HFFc6 (cell line): ENCODE data around the gene ASTN2. TPM values are rescaled to one million over a fixed set of nuclear protein-coding genes. Genes with fewer than 3 reads are reported as not detected.

ENCODE experiments used
- DNase-seq: peaks from one replicate; pipeline ENCODE4 v3.0.0-alpha.2; 2018
- H3K27ac Mint-ChIP-seq: 2 replicates; pipeline ENCODE4 v1.8.0; 2020; ENCODE audit warnings: mild to moderate bottlenecking, mixed read lengths
- H3K27me3 Mint-ChIP-seq: 2 replicates; pipeline ENCODE4 v1.8.0; 2021; ENCODE audit warnings: mild to moderate bottlenecking, moderate library complexity, mixed read lengths; ENCODE audit not compliant: insufficient read depth
- H3K36me3 Mint-ChIP-seq: 2 replicates; pipeline ENCODE4 v1.8.0; 2021; ENCODE audit warnings: low read depth, mixed read lengths
- H3K4me1 Mint-ChIP-seq: 2 replicates; pipeline ENCODE4 v1.8.0; 2020; ENCODE audit warnings: low read depth, mixed read lengths
- H3K4me3 Mint-ChIP-seq: 2 replicates; pipeline ENCODE4 v1.8.0; 2020; ENCODE audit warnings: mild to moderate bottlenecking, moderate library complexity, mixed read lengths
- H3K9me3 Mint-ChIP-seq: 2 replicates; pipeline ENCODE4 v1.8.0; 2020; ENCODE audit warnings: mild to moderate bottlenecking, mixed read lengths
- total RNA-seq, 6 experiments: library from RNA; stranded (reverse); fragmentation: NEBNext Ultra II Directional; extraction: Animal tissue kit (Norgen Biotek cat#: 25700); gene quantifications; 2 replicates in 1 of 6; 3 replicates in 5 of 6; pipeline ENCODE4 v1.2.3, GENCODE V29; 2021
- TF ChIP-seq, protein P1 (sequence below): fragments of 200-600 bp; sonication (generic); IDR thresholded peaks from 2 replicates; pipeline ENCODE4 v1.5.0; 2021; ENCODE audit warnings: antibody characterized with exemption, mild to moderate bottlenecking

The ASTN2 gene
- total RNA-seq, 6 experiments from 2014 or later, result 7.3 to 9.7 (median 8.3) TPM

DNA sequence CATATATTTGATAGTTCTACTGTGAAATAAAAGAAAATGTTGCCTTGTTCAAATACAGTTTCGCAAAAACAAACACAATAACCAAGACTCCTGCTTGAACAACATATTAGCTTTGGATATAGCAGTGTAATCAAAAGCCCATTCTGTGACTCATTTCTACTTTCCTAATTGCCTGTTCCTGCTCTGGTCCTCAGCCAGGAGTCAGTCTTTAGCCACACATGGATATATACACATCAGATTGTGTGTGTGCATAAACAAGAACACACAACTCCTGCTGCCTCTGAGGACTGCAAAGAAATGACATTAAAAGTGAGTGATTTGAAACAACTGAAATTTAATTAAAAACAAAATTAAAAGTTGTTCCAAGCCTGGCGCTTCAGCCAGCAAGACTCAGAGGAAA, 393.0 kb downstream of the ASTN2 start:
- TF ChIP-seq, protein P1, sequence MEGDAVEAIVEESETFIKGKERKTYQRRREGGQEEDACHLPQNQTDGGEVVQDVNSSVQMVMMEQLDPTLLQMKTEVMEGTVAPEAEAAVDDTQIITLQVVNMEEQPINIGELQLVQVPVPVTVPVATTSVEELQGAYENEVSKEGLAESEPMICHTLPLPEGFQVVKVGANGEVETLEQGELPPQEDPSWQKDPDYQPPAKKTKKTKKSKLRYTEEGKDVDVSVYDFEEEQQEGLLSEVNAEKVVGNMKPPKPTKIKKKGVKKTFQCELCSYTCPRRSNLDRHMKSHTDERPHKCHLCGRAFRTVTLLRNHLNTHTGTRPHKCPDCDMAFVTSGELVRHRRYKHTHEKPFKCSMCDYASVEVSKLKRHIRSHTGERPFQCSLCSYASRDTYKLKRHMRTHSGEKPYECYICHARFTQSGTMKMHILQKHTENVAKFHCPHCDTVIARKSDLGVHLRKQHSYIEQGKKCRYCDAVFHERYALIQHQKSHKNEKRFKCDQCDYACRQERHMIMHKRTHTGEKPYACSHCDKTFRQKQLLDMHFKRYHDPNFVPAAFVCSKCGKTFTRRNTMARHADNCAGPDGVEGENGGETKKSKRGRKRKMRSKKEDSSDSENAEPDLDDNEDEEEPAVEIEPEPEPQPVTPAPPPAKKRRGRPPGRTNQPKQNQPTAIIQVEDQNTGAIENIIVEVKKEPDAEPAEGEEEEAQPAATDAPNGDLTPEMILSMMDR, result no peak
- no peaks in the 10 kb centered on the region for H3K4me1 Mint-ChIP-seq
- H3K27me3 Mint-ChIP-seq, result no peaks in the 10 kb centered on the region
- no peaks in the 10 kb centered on the region for H3K36me3 Mint-ChIP-seq
- H3K4me3 Mint-ChIP-seq, result no peak overlapping the region
- DNase-seq, result no peak
- peaks cover 19% of the 10 kb centered on the region for H3K9me3 Mint-ChIP-seq
- no peak overlapping the region for H3K27ac Mint-ChIP-seq

GRCh38 chr9:117018966-117019617, 395.8 kb downstream of the ASTN2 start:
- Mint-ChIP-seq H3K9me3 (peaks cover 12% of the 10 kb centered on the region), H3K27ac (no peak overlapping the region), H3K27me3 (no peaks in the 10 kb centered on the region), H3K4me1 (no peaks in the 10 kb centered on the region), H3K36me3 (no peaks in the 10 kb centered on the region), H3K4me3 (no peak overlapping the region)
- no peak for DNase-seq
- TF ChIP-seq, protein P1, result no peak

GRCh38 chr9:117017414-117017985, 397.4 kb downstream of the ASTN2 start:
- TF ChIP-seq, protein P1, result no peak
- no peak overlapping the region for H3K4me3 Mint-ChIP-seq
- DNase-seq, result no peak
- H3K4me1 Mint-ChIP-seq, result no peaks in the 10 kb centered on the region
- H3K27me3 Mint-ChIP-seq, result no peaks in the 10 kb centered on the region
- no peak overlapping the region for H3K27ac Mint-ChIP-seq
- H3K9me3 Mint-ChIP-seq, result peaks cover 11% of the 10 kb centered on the region
- H3K36me3 Mint-ChIP-seq, result no peaks in the 10 kb centered on the region

DNA sequence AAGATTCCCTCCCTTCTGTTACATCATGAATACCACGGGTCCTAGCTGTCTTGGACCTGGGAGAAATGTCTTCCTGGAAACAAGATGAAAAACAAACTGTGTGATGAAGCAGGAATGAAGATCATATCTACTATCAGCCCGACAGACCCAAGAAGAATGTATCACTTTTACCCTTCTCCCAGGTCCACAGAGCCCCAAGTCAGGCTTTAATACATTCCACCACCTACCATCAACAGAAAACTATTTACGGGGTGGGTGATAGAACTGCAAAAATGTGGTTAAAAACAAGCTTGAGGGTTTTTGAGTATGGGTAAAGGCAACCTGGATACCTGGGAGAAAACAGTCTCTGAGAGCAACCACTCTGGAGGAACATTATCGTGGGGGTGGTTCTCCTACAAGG, 400.8 kb downstream of the ASTN2 start:
- peaks cover 24% of the 10 kb centered on the region for H3K9me3 Mint-ChIP-seq
- no peaks in the 10 kb centered on the region for H3K36me3 Mint-ChIP-seq

DNA sequence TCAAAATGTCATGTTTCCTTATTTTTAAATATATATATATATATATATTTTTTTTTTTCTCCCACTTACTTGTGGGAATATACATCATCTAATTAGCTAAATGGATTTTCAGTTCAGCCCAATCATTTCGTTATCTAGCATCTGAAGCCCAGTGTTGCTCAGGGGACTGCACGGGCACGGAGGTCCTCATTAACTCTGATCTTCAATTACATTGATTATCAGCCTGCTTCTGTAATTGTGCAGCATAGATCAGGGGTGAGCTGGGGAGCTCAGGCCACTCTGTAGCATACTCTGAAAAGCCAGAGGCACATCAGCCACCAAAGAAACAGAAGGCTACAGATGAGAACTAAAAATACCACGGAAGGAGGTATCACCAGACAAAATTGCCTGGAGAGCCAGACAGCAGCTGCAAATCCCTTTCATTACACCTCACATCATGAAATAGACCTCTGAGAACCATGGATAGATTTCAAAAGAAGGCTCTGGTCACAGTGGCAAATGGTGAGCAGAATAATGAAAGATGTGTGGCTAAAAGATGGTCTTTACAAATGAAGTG, 401.3 kb downstream of the ASTN2 start:
- no peak overlapping the region for H3K27ac Mint-ChIP-seq

More for the DNA sequence above, 400.8 kb downstream of the ASTN2 start:
- DNase-seq, result no peak
- H3K27me3 Mint-ChIP-seq, result no peaks in the 10 kb centered on the region
- H3K4me1 Mint-ChIP-seq, result no peaks in the 10 kb centered on the region
- no peak overlapping the region for H3K27ac Mint-ChIP-seq
- H3K4me3 Mint-ChIP-seq, result no peak overlapping the region
- TF ChIP-seq, protein P1, result no peak

More for the DNA sequence above, 401.3 kb downstream of the ASTN2 start:
- Mint-ChIP-seq H3K27me3 (no peaks in the 10 kb centered on the region), H3K4me1 (no peaks in the 10 kb centered on the region), H3K9me3 (peaks cover 24% of the 10 kb centered on the region), H3K4me3 (no peak overlapping the region), H3K36me3 (no peaks in the 10 kb centered on the region)
- TF ChIP-seq, protein P1, result no peak
- no peak for DNase-seq
